OCI-LY1 (cell line): Measurements from ENCODE around the gene EXOC6.

Experiments
- H2AFZ ChIP-seq: fragments of 200-600 bp; sonication (generic), shearing (Covaris generic); 2 replicates; pipeline ENCODE4 v1.6.0; 2014; ENCODE audit warnings: antibody characterized with exemption, mild to moderate bottlenecking, low read length
- H3F3A ChIP-seq: fragments of 200-600 bp; sonication (generic), shearing (Covaris generic); 2 replicates; pipeline ENCODE4 v1.6.0; 2014; ENCODE audit warnings: mild to moderate bottlenecking, antibody characterized with exemption, low read length, moderate library complexity; ENCODE audit not compliant: insufficient read depth
- H3K27ac ChIP-seq: fragments of 200-600 bp; sonication (generic); 2 replicates; pipeline ENCODE4 v1.5.1; 2014; ENCODE audit warnings: low read length, mixed run types, mild to moderate bottlenecking, low read depth; ENCODE audit not compliant: poor library complexity, severe bottlenecking
- H3K27me3 ChIP-seq: fragments of 200-600 bp; sonication (generic); 2 replicates; pipeline ENCODE4 v1.6.0; 2014; ENCODE audit warnings: antibody characterized with exemption, mild to moderate bottlenecking, low read length, moderate library complexity; ENCODE audit not compliant: insufficient read depth
- H3K36me3 ChIP-seq: fragments of 200-600 bp; sonication (generic); 2 replicates; pipeline ENCODE4 v1.6.1; 2014; ENCODE audit warnings: mild to moderate bottlenecking, antibody characterized with exemption, low read length, moderate library complexity, mixed read lengths; ENCODE audit not compliant: insufficient read depth
- H3K4me1 ChIP-seq: fragments of 200-600 bp; sonication (generic); 2 replicates; pipeline ENCODE4 v1.5.1; 2014; ENCODE audit warnings: mild to moderate bottlenecking, low read length, moderate library complexity; ENCODE audit not compliant: insufficient read depth, severe bottlenecking
- H3K4me2 ChIP-seq: fragments of 200-600 bp; sonication (generic), shearing (Covaris generic); 2 replicates; pipeline ENCODE4 v1.6.1; 2014; ENCODE audit warnings: low read length
- H3K4me3 ChIP-seq: fragments of 200-600 bp; sonication (generic); 2 replicates; pipeline ENCODE4 v1.5.1; 2014; ENCODE audit warnings: low read length, low read depth, mild to moderate bottlenecking, mixed read lengths; ENCODE audit not compliant: poor library complexity, severe bottlenecking
- H3K79me2 ChIP-seq: fragments of 200-600 bp; shearing (Covaris generic); 2 replicates; pipeline ENCODE4 v1.6.1; 2016; ENCODE audit warnings: mixed run types, low read length, mixed read lengths; ENCODE audit not compliant: insufficient read depth
- H3K9ac ChIP-seq: fragments of 200-600 bp; sonication (generic), shearing (Covaris generic); 2 replicates; pipeline ENCODE4 v1.6.1; 2014; ENCODE audit warnings: mild to moderate bottlenecking, low read length, mixed read lengths
- H3K9me2 ChIP-seq: fragments of 200-600 bp; sonication (generic), shearing (Covaris generic); 2 replicates; pipeline ENCODE4 v1.6.1; 2014; ENCODE audit warnings: low read depth, mild to moderate bottlenecking, low read length, mixed read lengths
- H3K9me3 ChIP-seq: fragments of 200-600 bp; shearing (Covaris generic); 2 replicates; pipeline ENCODE4 v1.6.1; 2014; ENCODE audit warnings: low read length, mixed read lengths
- H4K20me1 ChIP-seq: fragments of 200-600 bp; sonication (generic), shearing (Covaris generic); 2 replicates; pipeline ENCODE4 v1.6.0; 2016; ENCODE audit warnings: mild to moderate bottlenecking, low read length; ENCODE audit not compliant: insufficient read depth
- EZH2 ChIP-seq: fragments of 200-600 bp; sonication (generic), shearing (Covaris generic); IDR thresholded peaks from 2 replicates; pipeline ENCODE4 v1.8.0; 2017; ENCODE audit warnings: borderline replicate concordance, mixed run types, mild to moderate bottlenecking, antibody characterized with exemption, low read length, moderate library complexity, mixed read lengths
- TF ChIP-seq, protein P1 (sequence below): fragments of 200-600 bp; sonication (generic), shearing (Covaris generic); IDR thresholded peaks from 2 replicates; pipeline ENCODE4 v1.5.1; 2017; ENCODE audit warnings: mild to moderate bottlenecking, antibody characterized with exemption, low read length, moderate library complexity, mixed read lengths

The EXOC6 gene

DNA sequence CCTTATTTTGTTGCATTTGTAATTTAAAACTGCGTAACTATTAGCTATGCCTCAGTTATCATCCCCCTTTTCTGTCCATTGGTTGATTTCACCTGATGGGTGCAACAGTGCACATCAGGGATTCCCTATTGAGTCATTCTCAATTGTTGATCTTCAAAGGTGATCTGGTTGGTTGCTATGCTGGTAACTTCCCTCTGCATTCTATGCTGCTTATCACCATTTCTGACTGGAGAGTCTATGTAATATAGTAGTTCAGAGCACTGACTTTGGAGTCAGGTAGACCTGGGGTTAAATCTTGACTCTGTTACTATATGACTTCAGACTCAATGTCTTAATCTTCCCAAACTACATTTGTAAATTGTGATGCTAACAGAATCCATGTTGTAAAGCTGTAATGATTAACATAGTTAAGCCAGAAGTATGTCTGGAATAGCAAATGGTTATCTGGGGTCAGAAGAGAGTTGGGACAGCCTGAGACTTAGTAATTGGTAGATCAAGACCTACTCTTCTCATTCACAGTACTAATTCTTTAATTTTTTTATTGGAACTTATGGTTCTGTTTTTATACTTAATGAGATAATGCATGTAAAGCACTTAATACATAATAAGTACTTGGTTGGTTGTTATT, 38.1 kb downstream of the EXOC6 start:
- TF ChIP-seq EZH2: no peak
- TF ChIP-seq, protein P1, sequence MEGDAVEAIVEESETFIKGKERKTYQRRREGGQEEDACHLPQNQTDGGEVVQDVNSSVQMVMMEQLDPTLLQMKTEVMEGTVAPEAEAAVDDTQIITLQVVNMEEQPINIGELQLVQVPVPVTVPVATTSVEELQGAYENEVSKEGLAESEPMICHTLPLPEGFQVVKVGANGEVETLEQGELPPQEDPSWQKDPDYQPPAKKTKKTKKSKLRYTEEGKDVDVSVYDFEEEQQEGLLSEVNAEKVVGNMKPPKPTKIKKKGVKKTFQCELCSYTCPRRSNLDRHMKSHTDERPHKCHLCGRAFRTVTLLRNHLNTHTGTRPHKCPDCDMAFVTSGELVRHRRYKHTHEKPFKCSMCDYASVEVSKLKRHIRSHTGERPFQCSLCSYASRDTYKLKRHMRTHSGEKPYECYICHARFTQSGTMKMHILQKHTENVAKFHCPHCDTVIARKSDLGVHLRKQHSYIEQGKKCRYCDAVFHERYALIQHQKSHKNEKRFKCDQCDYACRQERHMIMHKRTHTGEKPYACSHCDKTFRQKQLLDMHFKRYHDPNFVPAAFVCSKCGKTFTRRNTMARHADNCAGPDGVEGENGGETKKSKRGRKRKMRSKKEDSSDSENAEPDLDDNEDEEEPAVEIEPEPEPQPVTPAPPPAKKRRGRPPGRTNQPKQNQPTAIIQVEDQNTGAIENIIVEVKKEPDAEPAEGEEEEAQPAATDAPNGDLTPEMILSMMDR: no peak

DNA sequence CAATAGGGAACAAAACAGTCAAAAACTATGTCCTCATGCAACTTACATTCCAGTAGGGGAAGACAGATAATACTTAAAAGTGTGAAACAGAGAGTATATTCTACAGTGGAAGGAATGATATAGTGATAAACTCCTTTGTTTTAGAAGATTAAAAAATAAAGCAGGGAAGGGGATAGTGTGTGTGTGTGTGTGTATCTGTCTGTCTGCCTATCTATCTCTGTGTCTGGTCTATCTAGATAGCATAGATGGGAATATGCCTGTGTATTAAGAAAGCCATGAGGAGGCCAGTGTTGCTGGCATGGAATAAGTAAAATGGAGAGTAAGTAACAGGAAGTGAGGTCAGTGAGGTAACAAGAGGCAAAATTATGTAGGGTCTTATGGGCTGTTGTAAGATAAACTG, 42.2 kb downstream of the EXOC6 start:
- Histone ChIP-seq H2AFZ (no peak overlapping the region), H3F3A (no peaks in the 10 kb centered on the region), H3K79me2 (no peaks in the 10 kb centered on the region), H3K9ac (no peak overlapping the region), H3K9me3 (no peaks in the 10 kb centered on the region), H3K4me2 (no peak overlapping the region), H3K9me2 (no peaks in the 10 kb centered on the region), H3K27me3 (no peaks in the 10 kb centered on the region), H3K27ac (no peak overlapping the region), H3K4me3 (no peak overlapping the region), H3K36me3 (no peaks in the 10 kb centered on the region), H4K20me1 (no peaks in the 10 kb centered on the region), H3K4me1 (peaks cover 4% of the 10 kb centered on the region)
- no peak for TF ChIP-seq EZH2
- TF ChIP-seq, protein P1: no peak

More for the DNA sequence above, 38.1 kb downstream of the EXOC6 start:
- Histone ChIP-seq H3K9ac (no peak overlapping the region), H3K4me2 (no peak overlapping the region), H4K20me1 (no peaks in the 10 kb centered on the region), H3K9me3 (no peaks in the 10 kb centered on the region), H3K4me3 (no peak overlapping the region), H3K4me1 (no peaks in the 10 kb centered on the region), H3K27ac (no peak overlapping the region), H3K79me2 (no peaks in the 10 kb centered on the region), H3K36me3 (no peaks in the 10 kb centered on the region), H3F3A (no peaks in the 10 kb centered on the region), H2AFZ (no peak overlapping the region), H3K9me2 (no peaks in the 10 kb centered on the region), H3K27me3 (no peaks in the 10 kb centered on the region)

DNA sequence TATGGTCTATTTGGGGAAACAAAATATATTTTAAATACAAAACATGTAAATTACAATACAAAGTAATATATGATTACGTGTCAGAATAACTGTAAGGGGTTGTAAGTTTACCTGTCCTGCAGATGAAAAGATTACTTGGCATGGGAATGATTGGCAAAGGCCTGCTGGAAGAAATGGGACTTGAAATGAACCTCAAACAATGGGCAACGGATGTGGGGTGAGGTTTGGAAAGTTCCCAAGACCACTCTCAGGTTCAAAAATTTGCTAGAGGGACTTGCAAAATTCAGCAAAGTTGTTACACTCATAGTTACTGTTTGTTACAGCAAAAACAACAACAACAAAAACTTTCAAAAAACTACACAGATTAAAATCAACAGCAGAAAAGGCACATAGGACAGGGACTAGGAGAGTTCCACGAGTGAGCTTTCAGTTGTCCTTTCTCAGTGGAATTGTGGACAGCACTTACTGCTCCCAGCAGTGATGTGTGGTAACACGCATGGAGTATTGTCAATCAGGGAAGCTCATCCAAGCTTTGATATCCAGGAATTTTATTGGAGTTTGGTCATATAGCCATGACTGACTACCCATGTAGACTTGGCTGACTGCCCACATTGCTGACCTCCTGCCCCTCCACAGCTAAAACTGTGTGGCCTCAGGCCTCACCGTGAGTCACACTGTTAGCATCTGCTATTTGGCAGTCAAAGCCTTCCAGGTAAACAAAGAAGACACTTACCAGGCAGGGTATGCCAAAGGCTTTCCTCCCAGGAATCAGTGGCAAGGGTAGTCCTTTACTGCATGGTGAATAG, 43.8 kb downstream of the EXOC6 start:
- Histone ChIP-seq H3F3A (no peaks in the 10 kb centered on the region), H3K9me2 (no peaks in the 10 kb centered on the region), H3K9me3 (no peaks in the 10 kb centered on the region), H4K20me1 (no peaks in the 10 kb centered on the region), H3K4me3 (no peak overlapping the region), H3K27me3 (no peaks in the 10 kb centered on the region), H3K4me1 (peaks cover 4% of the 10 kb centered on the region), H3K79me2 (no peaks in the 10 kb centered on the region), H3K27ac (no peak overlapping the region), H3K9ac (no peak overlapping the region), H3K36me3 (no peaks in the 10 kb centered on the region), H2AFZ (no peak overlapping the region), H3K4me2 (no peak overlapping the region)
- TF ChIP-seq, protein P1: no peak
- TF ChIP-seq EZH2: no peak
